Smooth muscle cell of the pulmonary artery (primary cell): ENCODE measurements around the gene LHX6. TPM values are rescaled to one million over a fixed set of nuclear protein-coding genes. Genes with fewer than 3 reads are reported as not detected.

Experiments used
- total RNA-seq: library from RNA; depleted of rRNA; stranded (reverse); fragments of >200 nt; gene quantifications from 2 replicates; pipeline ENCODE4 v1.2.3, GENCODE V29; 2014

The LHX6 gene
- total RNA-seq, result not detected in 2 replicates

GRCh38 chr9:122228568-122229484 is at the start of gene LHX6:
LHX6 (minus strand) TSS chr9:122228957; CDS start chr9:122228740, 217 bp downstream.

GRCh38 chr9:122264360-122265148 is 35.8 kb upstream of the LHX6 start, which contains the start of the genes MRRF and RBM18:
MRRF (plus strand) TSS chr9:122264882; CDS start chr9:122270892, 6,010 bp downstream.
RBM18 (minus strand) TSS chr9:122264840; CDS start chr9:122261492, 3,348 bp downstream.

GRCh38 chr9:122159026-122159924 is 69.5 kb downstream of the LHX6 start, which contains the start of the genes MORN5 and NDUFA8:
MORN5 (plus strand) TSS chr9:122159908; CDS start chr9:122159973, 65 bp downstream.
NDUFA8 (minus strand) TSS chr9:122159779; CDS start chr9:122159677, 102 bp downstream.

Other genes with a start within 250 kb of the LHX6 start
- gene TTLL11, start 135.6 kb downstream of the LHX6 start, total RNA-seq, result 4.6 and 5.2 TPM in 2 replicates
- 27.7 and 37.6 TPM in 2 replicates for gene NDUFA8, start 69.2 kb downstream of the LHX6 start, total RNA-seq
- not detected in 2 replicates for gene MORN5, start 69.0 kb downstream of the LHX6 start, total RNA-seq
- gene RBM18, start 35.9 kb upstream of the LHX6 start, total RNA-seq, result 9.9 and 12.6 TPM in 2 replicates
- 23.6 and 29.2 TPM in 2 replicates for gene MRRF, start 35.9 kb upstream of the LHX6 start, total RNA-seq
- gene PTGS1, start 142.1 kb upstream of the LHX6 start, total RNA-seq, result 93.5 and 257 TPM in 2 replicates
- not detected in 2 replicates for gene OR1J1, start 249.0 kb upstream of the LHX6 start, total RNA-seq